ENCODE measurements around the gene HACL1. TPM values are rescaled to one million over a fixed set of nuclear protein-coding genes. Genes with fewer than 3 reads are reported as not detected.

HACL1 gene
- total and polyA plus RNA-seq, 11 donors, result 7.2 to 21.5 (median 12.6) TPM

- peaks cover 0 to 26% (median 18%) of the 10 kb centered on the region in 9 donors for H3K36me3 ChIP-seq
- H3K27me3 ChIP-seq, result no peaks in the 10 kb centered on the region
- peak overlapping the region in 1 of 12 donors; percentile 67 for H3K27ac ChIP-seq
- peaks cover 0 to 21% (median 0%) of the 10 kb centered on the region in 12 donors for H3K4me1 ChIP-seq
- H3K9me3 ChIP-seq, result no peaks in the 10 kb centered on the region
- H3K4me3 ChIP-seq, result no peak overlapping the region
- TF ChIP-seq POLR2A (IDR thresholded peaks at IDR 0.05) (no peak), CTCF (IDR thresholded peaks at IDR 0.05) (no peak)
- intact Hi-C loops (cut with DNase I), result loop anchor here (2.0 to 10.0 kb wide), 10 partner anchors 124 to 449 kb away; partner anchors contain the start of genes EAF1 (in 8 of the 10), METTL6 (in 8 of the 10) and CAPN7 (in 1 of the 10)
- DNase-seq, result no peak
- 68 to 84% (median 77%) methylated on average over 2 of the region's 2 CpGs for WGBS, 4 donors
- ATAC-seq, result peak in 3 of 4 donors; percentile 40 to 59 (median 54)
These were observed 44.9 kb downstream of the HACL1 start for GRCh38 chr3:15556512-15556911.

- Histone ChIP-seq H3K4me3 (no peak overlapping the region), H3K27me3 (no peaks in the 10 kb centered on the region), H3K27ac (no peak overlapping the region), H3K36me3 (peaks cover 0 to 3% (median 0%) of the 10 kb centered on the region in 9 donors), H3K9me3 (no peaks in the 10 kb centered on the region), H3K4me1 (peaks cover 0 to 21% (median 0%) of the 10 kb centered on the region in 12 donors)
- intact Hi-C loops (cut with DNase I), result loop anchor here in 3 of 10 donors (5.0 to 10.0 kb wide), 4 partner anchors 129 to 351 kb away; partner anchors contain the start of genes CAPN7 (in 1 of the 3), EAF1 (in 1 of the 3) and METTL6 (in 1 of the 3)
- peak in 1 of 4 donors; percentile 16 for ATAC-seq
- no peak for DNase-seq
- TF ChIP-seq POLR2A (IDR thresholded peaks at IDR 0.05), result no peak
- no peak for TF ChIP-seq CTCF (IDR thresholded peaks at IDR 0.05)
- 76 to 86% (median 81%) methylated on average over 3 of the region's 3 CpGs for WGBS, 4 donors
These were observed 47.6 kb downstream of the HACL1 start for GRCh38 chr3:15553749-15554148.

- no peak for ATAC-seq
- H3K27me3 ChIP-seq, result no peaks in the 10 kb centered on the region
These were observed 49.5 kb downstream of the HACL1 start for GRCh38 chr3:15551902-15552301.

More at GRCh38 chr3:15551902-15552301, 49.5 kb downstream of the HACL1 start:
- peaks cover 0 to 2% (median 0%) of the 10 kb centered on the region in 9 donors for H3K36me3 ChIP-seq
- intact Hi-C loops (cut with DNase I), result loop anchor here in 3 of 10 donors (5.0 to 10.0 kb wide), 4 partner anchors 127 to 350 kb away; partner anchors contain the start of genes CAPN7 (in 1 of the 3), EAF1 (in 1 of the 3) and METTL6 (in 1 of the 3)
- peaks cover 0 to 11% (median 0%) of the 10 kb centered on the region in 12 donors for H3K4me1 ChIP-seq
- H3K9me3 ChIP-seq, result no peaks in the 10 kb centered on the region
- WGBS, 4 donors, result 97 to 100% (median 97%) methylated on average over 1 of the region's 1 CpG; no CpG with 5 or more reads in 1 of the 4 donors
- no peak overlapping the region for H3K4me3 ChIP-seq
- no peak for DNase-seq
- H3K27ac ChIP-seq, result no peak overlapping the region
- TF ChIP-seq CTCF (IDR thresholded peaks at IDR 0.05) (no peak), POLR2A (IDR thresholded peaks at IDR 0.05) (no peak)
